IMR-90 (cell line): ENCODE data around the gene SLC5A10. TPM values are rescaled to one million over a fixed set of nuclear protein-coding genes. Genes with fewer than 3 reads are reported as not detected.

ENCODE experiments used
- ATAC-seq: fragments of 200-7000 bp; cut with Tn5 transposase; 2 replicates; pipeline ENCODE4 v1.9.1; 2020; ENCODE audit warnings: low read depth, mild to moderate bottlenecking, moderate library complexity
- BruUV-seq: library from RNA; stranded (reverse); fragments of 400-500 nt; replicated peaks from 2 replicates; lab custom pipeline; 2021; lab: Mats Ljungman, UMichigan
- CTCF ChIA-PET: fragments of 300-600 bp; formaldehyde crosslinking; extraction: SDS; loops from one replicate; lab custom pipeline; 2021; ENCODE audit warnings: antibody characterized with exemption; lab: Yijun Ruan, JAX
- POLR2A ChIA-PET: fragments of 300-600 bp; sonication (Branson Sonifier 250); formaldehyde crosslinking; loops from one replicate; lab custom pipeline; 2022; ENCODE audit warnings: antibody characterized with exemption; ENCODE audit not compliant: unreplicated experiment; lab: Charles Lee
- DNase-seq: peaks from one replicate; pipeline ENCODE4 v3.0.0; 2013
- H2AFZ ChIP-seq: replicated peaks from 2 replicates; pipeline ENCODE3; 2013; ENCODE audit warnings: low read length, mild to moderate bottlenecking; ENCODE audit not compliant: poor library complexity
- H2AK5ac ChIP-seq: 2 replicates; pipeline ENCODE4 v1.6.1; 2013; ENCODE audit warnings: low read depth, low read length, inconsistent platforms
- H2AK9ac ChIP-seq: replicated peaks from 2 replicates; pipeline ENCODE3; 2013; ENCODE audit warnings: mild to moderate bottlenecking, low read depth, low read length, moderate library complexity; ENCODE audit not compliant: poor library complexity
- H2BK120ac ChIP-seq: 2 replicates; pipeline ENCODE4 v1.6.1; 2013; ENCODE audit warnings: low read depth, low read length, inconsistent platforms
- H2BK15ac ChIP-seq: 3 replicates; pipeline ENCODE4 v1.6.1; 2013; ENCODE audit warnings: low read depth, low read length, inconsistent platforms
- H2BK20ac ChIP-seq: 2 replicates; pipeline ENCODE4 v1.6.1; 2013; ENCODE audit warnings: low read depth, mild to moderate bottlenecking, inconsistent platforms, low read length, moderate library complexity
- H2BK5ac ChIP-seq: 2 replicates; pipeline ENCODE4 v1.6.1; 2013; ENCODE audit warnings: mild to moderate bottlenecking, low read depth, low read length, inconsistent platforms; ENCODE audit not compliant: poor library complexity, severe bottlenecking
- H3K14ac ChIP-seq: replicated peaks from 2 replicates; pipeline ENCODE4 v1.6.1; 2013; ENCODE audit warnings: low read depth, low read length, inconsistent platforms
- H3K18ac ChIP-seq: 2 replicates; pipeline ENCODE4 v1.6.1; 2013; ENCODE audit warnings: low read depth, low read length, control low read depth
- H3K23ac ChIP-seq: 2 replicates; pipeline ENCODE4 v1.6.1; 2013; ENCODE audit warnings: low read depth, low read length, inconsistent platforms
- H3K27ac ChIP-seq: 2 replicates; pipeline ENCODE4 v1.5.1; 2013; ENCODE audit warnings: mild to moderate bottlenecking, control low read depth, low read length; ENCODE audit not compliant: insufficient read depth
- H3K27me3 ChIP-seq: 2 replicates; pipeline ENCODE4 v1.6.1; 2013; ENCODE audit warnings: low read length; ENCODE audit not compliant: control insufficient read depth, insufficient read depth
- H3K36me3 ChIP-seq: 2 replicates; pipeline ENCODE4 v1.6.1; 2013; ENCODE audit warnings: low read length, mixed read lengths; ENCODE audit not compliant: control insufficient read depth, insufficient read depth
- H3K4ac ChIP-seq: 2 replicates; pipeline ENCODE4 v1.6.1; 2013; ENCODE audit warnings: low read depth, low read length, inconsistent platforms
- H3K4me1 ChIP-seq: 2 replicates; pipeline ENCODE4 v1.6.1; 2013; ENCODE audit warnings: low read length, mixed read lengths; ENCODE audit not compliant: control insufficient read depth, insufficient read depth
- H3K4me2 ChIP-seq: 2 replicates; pipeline ENCODE4 v1.6.1; 2013; ENCODE audit warnings: low read depth, mild to moderate bottlenecking, control low read depth, low read length, moderate library complexity
- H3K4me3 ChIP-seq: 2 replicates; pipeline ENCODE4 v1.5.1; 2013; ENCODE audit warnings: low read depth, mild to moderate bottlenecking, control low read depth, low read length, moderate library complexity; ENCODE audit not compliant: insufficient read depth
- H3K56ac ChIP-seq: 2 replicates; pipeline ENCODE4 v1.6.1; 2013; ENCODE audit warnings: low read length, inconsistent platforms; ENCODE audit not compliant: insufficient read depth; ENCODE audit errors: extremely low read depth
- H3K79me1 ChIP-seq, 2 experiments: 2 replicates each; pipeline ENCODE4 v1.6.1; 2013; ENCODE audit warnings: low read length in 2 of 2, inconsistent platforms in 1 of 2, low read depth in 1 of 2
- H3K9ac ChIP-seq: 2 replicates; pipeline ENCODE4 v1.6.1; 2013; ENCODE audit warnings: low read depth, low read length, control low read depth
- H3K9me1 ChIP-seq: 2 replicates; pipeline ENCODE4 v1.6.1; 2013; ENCODE audit warnings: low read length, inconsistent platforms; ENCODE audit not compliant: insufficient read depth
- H3K9me3 ChIP-seq: 2 replicates; pipeline ENCODE4 v1.6.1; 2013; ENCODE audit warnings: low read length; ENCODE audit not compliant: control insufficient read depth, insufficient read depth
- H4K20me1 ChIP-seq: 2 replicates; pipeline ENCODE4 v1.6.1; 2013; ENCODE audit warnings: low read length, inconsistent platforms; ENCODE audit not compliant: insufficient read depth
- H4K5ac ChIP-seq: 2 replicates; pipeline ENCODE4 v1.6.1; 2013; ENCODE audit warnings: mild to moderate bottlenecking, low read depth, low read length, control low read depth
- H4K8ac ChIP-seq, 2 experiments: 2 replicates each; pipeline ENCODE4 v1.6.1; 2013; ENCODE audit warnings: low read depth in 2 of 2, low read length in 2 of 2, control low read depth in 1 of 2, inconsistent platforms in 1 of 2
- H4K91ac ChIP-seq: 2 replicates; pipeline ENCODE4 v1.6.1; 2013; ENCODE audit warnings: low read depth, low read length, inconsistent platforms; ENCODE audit not compliant: insufficient read depth
- BHLHE40 ChIP-seq: fragments of 150-350 bp; IDR thresholded peaks from 2 replicates; pipeline ENCODE4 v1.6.1; 2016; ENCODE audit warnings: mild to moderate bottlenecking, low read depth, low read length
- CEBPB ChIP-seq: IDR thresholded peaks from 2 replicates; pipeline ENCODE4 v1.6.1; 2012; ENCODE audit warnings: low read depth, low read length, improper control_type of control experiment
- CHD1 ChIP-seq: IDR thresholded peaks from 2 replicates; pipeline ENCODE4 v1.6.1; 2012; ENCODE audit warnings: low read depth, low read length, improper control_type of control experiment
- FOS ChIP-seq: fragments of 150-350 bp; IDR thresholded peaks from 2 replicates; pipeline ENCODE4 v1.6.1; 2016; ENCODE audit warnings: low read depth, low read length
- MAFK ChIP-seq: IDR thresholded peaks from 2 replicates; pipeline ENCODE4 v1.6.1; 2012; ENCODE audit warnings: low read depth, low read length, improper control_type of control experiment
- MAZ ChIP-seq: IDR thresholded peaks from 2 replicates; pipeline ENCODE4 v1.6.1; 2012; ENCODE audit warnings: low read depth, mild to moderate bottlenecking, low read length, improper control_type of control experiment, moderate library complexity, borderline replicate concordance
- MXI1 ChIP-seq: IDR thresholded peaks from 2 replicates; pipeline ENCODE4 v1.6.1; 2012; ENCODE audit warnings: low read depth, mild to moderate bottlenecking, low read length, moderate library complexity, borderline replicate concordance
- NFE2L2 ChIP-seq: fragments of 150-350 bp; IDR thresholded peaks from 2 replicates; pipeline ENCODE4 v1.6.1; 2016; ENCODE audit warnings: low read depth, mild to moderate bottlenecking, low read length
- POLR2A ChIP-seq: IDR thresholded peaks from 2 replicates; pipeline ENCODE4 v1.6.1; 2012; ENCODE audit warnings: mild to moderate bottlenecking, low read depth, low read length
- RCOR1 ChIP-seq: IDR thresholded peaks from 2 replicates; pipeline ENCODE4 v1.6.1; 2012; ENCODE audit warnings: mild to moderate bottlenecking, low read length, improper control_type of control experiment; ENCODE audit not compliant: insufficient replicate concordance
- RFX5 ChIP-seq: IDR thresholded peaks from 2 replicates; pipeline ENCODE4 v1.8.0; 2012; ENCODE audit warnings: low read depth, mild to moderate bottlenecking, low read length, moderate library complexity
- WGBS, 2 experiments: methylation state at CpG; one replicate each; pipeline versions ENCODE4 v1.1.5 to v1.1.7; 2013; ENCODE audit warnings: missing lambda C conversion rate in 2 of 2; ENCODE audit not compliant: insufficient read length in 1 of 2; ENCODE audit errors: extremely low coverage in 2 of 2; 5-methylcytosine and 5-hydroxymethylcytosine counted together
- dilution Hi-C: fragments of 300-500 bp; cut with HindIII; formaldehyde crosslinking; loops from one replicate; pipeline ENCODE4 v1.14.3; 2018; ENCODE audit warnings: low sequenced_read_pairs; ENCODE audit not compliant: unreplicated experiment
- in situ Hi-C: fragments of 300-500 bp; cut with MboI; formaldehyde crosslinking; loops from 3 replicates; pipeline ENCODE4 v1.14.3; 2019; ENCODE audit warnings: low sequenced_read_pairs, inconsistent platforms, mixed read lengths
- intact Hi-C: fragments of 100-400 bp; cut with micrococcal nuclease; formaldehyde crosslinking; loops from 2 replicates; pipeline ENCODE4 v1.10.0; 2022
- polyA plus RNA-seq, 3 experiments: library from polyadenylated mRNA; depleted of rRNA; stranded (reverse); fragments of >200 nt; gene quantifications; 2 replicates each; pipeline ENCODE4 v1.2.3, GENCODE V29; 2012; ENCODE audit warnings: low replicate concordance in 1 of 3
- total RNA-seq: library from RNA; depleted of rRNA; stranded (reverse); fragments of >200 nt; gene quantifications from 2 replicates; pipeline ENCODE4 v1.2.3, GENCODE V29; 2012
- TF ChIP-seq, protein P1 (sequence below): fragments of 150-350 bp; IDR thresholded peaks from 2 replicates; pipeline ENCODE4 v1.6.1; 2016; ENCODE audit warnings: low read depth, mild to moderate bottlenecking, low read length, moderate library complexity, borderline replicate concordance
- TF ChIP-seq, protein P2 (sequence below): fragments of 150-350 bp; IDR thresholded peaks from 2 replicates; pipeline ENCODE4 v1.6.1; 2017; ENCODE audit warnings: mild to moderate bottlenecking, antibody characterized with exemption, low read length, low read depth

The SLC5A10 gene
- total and polyA plus RNA-seq, 2 of the 4 experiments (the other 2 are of a cell fraction), result not detected

DNA sequence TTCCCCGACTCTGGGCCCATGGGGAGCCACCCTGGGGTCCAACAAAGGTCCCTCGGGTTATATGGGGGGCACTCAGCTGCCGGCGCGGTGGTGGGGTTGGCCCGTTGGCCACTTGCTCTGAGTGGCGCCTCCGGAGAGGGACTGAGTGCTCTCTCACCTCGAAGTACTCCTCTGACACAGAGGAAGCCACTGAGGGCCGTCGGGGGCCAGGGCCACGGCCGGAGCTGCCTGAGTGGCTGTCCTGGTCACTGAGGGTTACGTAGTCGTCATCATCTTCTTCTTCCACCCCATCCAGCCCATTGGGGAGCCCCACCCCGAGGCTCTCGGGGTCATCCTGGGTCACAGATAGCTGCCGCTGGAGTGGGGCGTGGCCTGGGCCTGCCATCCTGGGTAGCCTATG, 25.7 kb downstream of the SLC5A10 start:
- peak overlapping the region; percentile 3 for H2AK9ac ChIP-seq
- 92% methylated on average over 11 of the region's 19 CpGs; no CpG with 5 or more reads in 1 of the 2 experiments for WGBS, 2 experiments
- intact Hi-C loops, result no loop called here

More for the DNA sequence above, 25.7 kb downstream of the SLC5A10 start:
- no peak overlapping the region for H3K27ac ChIP-seq
- H3K4me2 ChIP-seq, result no peak overlapping the region
- no peak overlapping the region for H2BK20ac ChIP-seq
- H3K4me3 ChIP-seq, result no peak overlapping the region
- dilution Hi-C loops, result no loop called here
- H2AFZ ChIP-seq, result no peak overlapping the region
- H4K91ac ChIP-seq, result no peak overlapping the region
- H3K9ac ChIP-seq, result no peak overlapping the region
- peaks cover 16 to 43% of the 10 kb centered on the region in 2 experiments for H3K79me1 ChIP-seq
- DNase-seq, result no peak
- H3K9me3 ChIP-seq, result no peaks in the 10 kb centered on the region
- H4K20me1 ChIP-seq, result no peaks in the 10 kb centered on the region
- no peak overlapping the region for H2BK5ac ChIP-seq
- H4K5ac ChIP-seq, result no peak overlapping the region
- H3K14ac ChIP-seq, result no peak overlapping the region
- H3K4ac ChIP-seq, result no peak overlapping the region
- no peak overlapping the region for H3K23ac ChIP-seq
- H3K27me3 ChIP-seq, result no peaks in the 10 kb centered on the region
- peaks cover 35% of the 10 kb centered on the region for H3K36me3 ChIP-seq
- no peak overlapping the region for H2BK15ac ChIP-seq
- no peak overlapping the region for H3K18ac ChIP-seq
- ATAC-seq, result no peak
- no peak overlapping the region for H3K56ac ChIP-seq
- BruUV-seq, result no TSS peak
- CTCF ChIA-PET, result no interaction called here
- in situ Hi-C loops, result no loop called here
- H4K8ac ChIP-seq, result no peak overlapping the region
- H2BK120ac ChIP-seq, result no peak overlapping the region
- peaks cover 13% of the 10 kb centered on the region for H3K9me1 ChIP-seq
- peaks cover 17% of the 10 kb centered on the region for H3K4me1 ChIP-seq
- no peak overlapping the region for H2AK5ac ChIP-seq
- TF ChIP-seq MAFK (no peak), RCOR1 (no peak), CHD1 (no peak), MXI1 (no peak), FOS (no peak), BHLHE40 (no peak), RFX5 (no peak), CEBPB (no peak), POLR2A (no peak), MAZ (no peak), NFE2L2 (no peak)
- TF ChIP-seq, protein P1, sequence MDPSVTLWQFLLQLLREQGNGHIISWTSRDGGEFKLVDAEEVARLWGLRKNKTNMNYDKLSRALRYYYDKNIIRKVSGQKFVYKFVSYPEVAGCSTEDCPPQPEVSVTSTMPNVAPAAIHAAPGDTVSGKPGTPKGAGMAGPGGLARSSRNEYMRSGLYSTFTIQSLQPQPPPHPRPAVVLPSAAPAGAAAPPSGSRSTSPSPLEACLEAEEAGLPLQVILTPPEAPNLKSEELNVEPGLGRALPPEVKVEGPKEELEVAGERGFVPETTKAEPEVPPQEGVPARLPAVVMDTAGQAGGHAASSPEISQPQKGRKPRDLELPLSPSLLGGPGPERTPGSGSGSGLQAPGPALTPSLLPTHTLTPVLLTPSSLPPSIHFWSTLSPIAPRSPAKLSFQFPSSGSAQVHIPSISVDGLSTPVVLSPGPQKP, result no peak
- TF ChIP-seq, protein P2, sequence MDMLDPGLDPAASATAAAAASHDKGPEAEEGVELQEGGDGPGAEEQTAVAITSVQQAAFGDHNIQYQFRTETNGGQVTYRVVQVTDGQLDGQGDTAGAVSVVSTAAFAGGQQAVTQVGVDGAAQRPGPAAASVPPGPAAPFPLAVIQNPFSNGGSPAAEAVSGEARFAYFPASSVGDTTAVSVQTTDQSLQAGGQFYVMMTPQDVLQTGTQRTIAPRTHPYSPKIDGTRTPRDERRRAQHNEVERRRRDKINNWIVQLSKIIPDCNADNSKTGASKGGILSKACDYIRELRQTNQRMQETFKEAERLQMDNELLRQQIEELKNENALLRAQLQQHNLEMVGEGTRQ, result no peak
- POLR2A ChIA-PET, result no interaction called here
